Transverse colon (tissue), 4 donors: ENCODE measurements around the gene RNU1-3. TPM values are rescaled to one million over a fixed set of nuclear protein-coding genes. Genes with fewer than 3 reads are reported as not detected.
"Not testable (repeated sequence)": the region's sequence is repeated elsewhere in the genome, so short reads cannot be mapped to it uniquely, and the experiment has no call there.

Experiments used
- DNase-seq: peaks from one replicate; pipeline ENCODE4 v3.0.0-alpha.2; 2019
- H3K27ac ChIP-seq, 4 donors: fragments of 200-600 bp; sonication (generic); 2 replicates each; pipeline ENCODE4 v1.5.1; 2016 to 2018; ENCODE audit warnings: inconsistent platforms in 4 of 4
- H3K27me3 ChIP-seq: fragments of 200-600 bp; sonication (generic); 2 replicates; pipeline ENCODE4 v1.5.1; 2017; ENCODE audit warnings: inconsistent platforms
- H3K36me3 ChIP-seq, 4 donors: fragments of 200-600 bp; sonication (generic); 2 replicates each; pipeline ENCODE4 v1.5.1; 2017 to 2019; ENCODE audit warnings: inconsistent platforms in 4 of 4
- H3K4me1 ChIP-seq, 4 donors: fragments of 200-600 bp; sonication (generic); 2 replicates each; pipeline ENCODE4 v1.5.1; 2017 to 2020; ENCODE audit warnings: inconsistent platforms in 4 of 4
- H3K4me3 ChIP-seq, 4 donors: fragments of 200-600 bp; sonication (generic); 1 replicate in 1 of 4; 2 replicates in 3 of 4; pipeline versions ENCODE4 v1.5.1 to v1.6.1; 2017 to 2019; ENCODE audit warnings: inconsistent platforms in 4 of 4
- H3K9me3 ChIP-seq, 2 donors: fragments of 200-600 bp; sonication (generic); 2 replicates each; pipeline ENCODE4 v1.5.1; 2017 to 2019; ENCODE audit warnings: inconsistent platforms in 2 of 2
- EP300 ChIP-seq: sonication (generic); formaldehyde crosslinking; IDR thresholded peaks from one replicate; pipeline ENCODE4 v1.6.1; 2017; ENCODE audit warnings: antibody characterized with exemption, low read depth
- POLR2A ChIP-seq: fragments of 450-650 bp; IDR thresholded peaks from one replicate; pipeline ENCODE4 v1.6.1; 2016; ENCODE audit warnings: antibody characterized with exemption, mild to moderate bottlenecking, moderate library complexity
- POLR2AphosphoS5 ChIP-seq, 3 donors: sonication (generic); formaldehyde crosslinking; IDR thresholded peaks; one replicate each; pipeline ENCODE4 v1.6.1; 2016; ENCODE audit warnings: antibody characterized with exemption in 3 of 3
- WGBS, 2 donors: methylation state at CpG; one replicate each; pipeline ENCODE4 v1.1.5; 2018; ENCODE audit warnings: low coverage in 1 of 2; 5-methylcytosine and 5-hydroxymethylcytosine counted together
- in situ Hi-C, 4 donors: fragments of 200-750 bp; cut with MboI; loops; one replicate each; pipeline versions ENCODE4 v1.15.0 to v1.15.1; 2017; ENCODE audit warnings: low sequenced_read_pairs in 3 of 4, low pct_ligation_motif_present in 1 of 4, low pct_unique_long_range_greater_than_20kb in 1 of 4
- intact Hi-C: fragments of 100-400 bp; cut with DNase I; formaldehyde crosslinking; loops from one replicate; pipeline ENCODE4 v1.15.1; 2023; ENCODE audit warnings: low total_unique reads
- total RNA-seq, 4 donors: library from RNA; depleted of rRNA; stranded (reverse); fragments of >200 nt; gene quantifications; one replicate each; pipeline ENCODE4 v1.1.0, GENCODE V29; 2016
- TF ChIP-seq, protein P1 (sequence below), 5 experiments: fragments of 200-600 bp in 3 of 5; fragments of 450-650 bp in 2 of 5; sonication (generic) in 3 of 5; IDR thresholded peaks; 1 replicate in 2 of 5; 2 replicates in 3 of 5; pipeline ENCODE4 v1.5.1; 2016 to 2017; ENCODE audit warnings: antibody characterized with exemption in 5 of 5, inconsistent platforms in 3 of 5, mild to moderate bottlenecking in 2 of 5, moderate library complexity in 1 of 5

The RNU1-3 gene
- total RNA-seq, 4 donors from 2014 or later = under 0.01 TPM; not detected in 1

DNA sequence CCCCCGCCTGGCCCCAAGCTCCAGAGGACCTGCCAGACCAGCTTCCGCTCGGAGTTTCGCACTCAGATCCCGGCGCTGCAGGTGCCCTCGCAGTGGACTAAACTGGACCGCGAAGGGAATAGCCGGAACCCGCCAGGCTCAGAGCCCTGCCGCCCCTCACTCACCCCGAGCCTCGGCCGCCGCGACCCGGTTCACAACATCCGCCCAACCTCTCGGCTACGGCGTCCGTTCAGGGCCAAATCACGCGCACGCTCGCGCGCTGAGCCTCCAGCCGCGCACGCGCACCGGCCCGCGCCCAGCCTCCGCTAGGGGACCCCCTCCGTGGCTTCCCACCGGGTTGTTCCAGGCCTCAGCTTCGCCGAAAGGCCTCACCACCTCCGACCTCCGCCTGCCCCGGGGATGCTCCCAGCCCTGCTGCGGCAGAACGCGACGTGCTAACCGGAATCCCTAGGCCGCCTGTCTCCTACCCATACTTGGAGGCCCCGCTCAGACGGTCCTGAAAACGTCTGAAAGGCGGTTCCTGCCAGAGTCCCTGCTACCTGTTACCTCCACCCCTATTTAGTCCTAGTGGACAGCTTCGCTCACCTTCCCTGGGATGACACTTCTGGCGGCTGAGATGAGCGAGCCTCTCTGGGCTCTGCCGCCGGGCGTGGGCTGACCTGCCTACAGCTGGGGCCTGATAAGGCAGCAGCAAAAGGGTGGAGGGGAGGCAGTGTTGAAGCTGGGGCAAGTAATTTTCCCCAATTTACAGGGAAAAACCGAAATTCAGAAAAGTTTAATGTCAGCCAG is 22.1 kb downstream of the RNU1-3 start:
- peak overlapping the region; percentile 42 to 64 (median 54) for H3K4me3 ChIP-seq
- H3K27me3 ChIP-seq, intact Hi-C loops, in situ Hi-C loops, H3K9me3 ChIP-seq, H3K36me3 ChIP-seq: not testable (repeated sequence)
- H3K4me1 ChIP-seq = peaks cover 27 to 34% (median 31%) of the 10 kb centered on the region in 4 donors
- peak overlapping the region; percentile 74 to 82 (median 80) for H3K27ac ChIP-seq
- peak; percentile 35 for TF ChIP-seq POLR2A
- TF ChIP-seq POLR2AphosphoS5 (IDR thresholded peaks at IDR 0.05) = peak; percentile 68 to 94 (median 79)
- TF ChIP-seq, protein P1, sequence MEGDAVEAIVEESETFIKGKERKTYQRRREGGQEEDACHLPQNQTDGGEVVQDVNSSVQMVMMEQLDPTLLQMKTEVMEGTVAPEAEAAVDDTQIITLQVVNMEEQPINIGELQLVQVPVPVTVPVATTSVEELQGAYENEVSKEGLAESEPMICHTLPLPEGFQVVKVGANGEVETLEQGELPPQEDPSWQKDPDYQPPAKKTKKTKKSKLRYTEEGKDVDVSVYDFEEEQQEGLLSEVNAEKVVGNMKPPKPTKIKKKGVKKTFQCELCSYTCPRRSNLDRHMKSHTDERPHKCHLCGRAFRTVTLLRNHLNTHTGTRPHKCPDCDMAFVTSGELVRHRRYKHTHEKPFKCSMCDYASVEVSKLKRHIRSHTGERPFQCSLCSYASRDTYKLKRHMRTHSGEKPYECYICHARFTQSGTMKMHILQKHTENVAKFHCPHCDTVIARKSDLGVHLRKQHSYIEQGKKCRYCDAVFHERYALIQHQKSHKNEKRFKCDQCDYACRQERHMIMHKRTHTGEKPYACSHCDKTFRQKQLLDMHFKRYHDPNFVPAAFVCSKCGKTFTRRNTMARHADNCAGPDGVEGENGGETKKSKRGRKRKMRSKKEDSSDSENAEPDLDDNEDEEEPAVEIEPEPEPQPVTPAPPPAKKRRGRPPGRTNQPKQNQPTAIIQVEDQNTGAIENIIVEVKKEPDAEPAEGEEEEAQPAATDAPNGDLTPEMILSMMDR (IDR thresholded peaks at IDR 0.05) = peak in 3 of 5 experiments; percentile 37 to 63 (median 54)
- peak; percentile 99 for DNase-seq
- WGBS, 2 donors = 0 to 7% methylated on average over 1 to 61 of the region's 61 CpGs

DNA sequence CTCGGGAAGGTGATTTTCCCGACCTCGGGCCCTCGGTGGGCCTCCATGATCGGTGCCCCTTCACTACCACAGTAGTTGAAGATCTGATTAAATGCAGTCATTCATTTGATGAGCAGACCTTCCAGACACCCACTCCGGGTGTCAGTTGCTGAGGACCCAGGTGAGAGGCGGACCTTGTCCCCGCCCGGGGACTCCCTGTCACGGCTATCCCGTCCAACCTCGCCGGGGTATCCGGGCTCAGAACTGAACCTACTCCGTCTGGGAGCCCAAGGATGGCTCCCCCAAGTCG is 22.6 kb downstream of the RNU1-3 start:
- Histone ChIP-seq H3K36me3 (no peaks in the 10 kb centered on the region), H3K9me3 (no peaks in the 10 kb centered on the region), H3K27me3 (peaks cover 6% of the 10 kb centered on the region), H3K4me3 (peak overlapping the region; percentile 42 to 64 (median 54)), H3K4me1 (peaks cover 27 to 34% (median 31%) of the 10 kb centered on the region in 4 donors), H3K27ac (peak overlapping the region; percentile 74 to 82 (median 80))
- no peak for DNase-seq
- TF ChIP-seq POLR2A (no peak), POLR2AphosphoS5 (IDR thresholded peaks at IDR 0.05) (no peak), EP300 (no peak)
- TF ChIP-seq, protein P1 (IDR thresholded peaks at IDR 0.05) = no peak
- WGBS, 2 donors = 0 to 3% methylated on average over 3 to 16 of the region's 16 CpGs
- intact Hi-C loops (no loop called here), in situ Hi-C loops (no loop called here)

DNA sequence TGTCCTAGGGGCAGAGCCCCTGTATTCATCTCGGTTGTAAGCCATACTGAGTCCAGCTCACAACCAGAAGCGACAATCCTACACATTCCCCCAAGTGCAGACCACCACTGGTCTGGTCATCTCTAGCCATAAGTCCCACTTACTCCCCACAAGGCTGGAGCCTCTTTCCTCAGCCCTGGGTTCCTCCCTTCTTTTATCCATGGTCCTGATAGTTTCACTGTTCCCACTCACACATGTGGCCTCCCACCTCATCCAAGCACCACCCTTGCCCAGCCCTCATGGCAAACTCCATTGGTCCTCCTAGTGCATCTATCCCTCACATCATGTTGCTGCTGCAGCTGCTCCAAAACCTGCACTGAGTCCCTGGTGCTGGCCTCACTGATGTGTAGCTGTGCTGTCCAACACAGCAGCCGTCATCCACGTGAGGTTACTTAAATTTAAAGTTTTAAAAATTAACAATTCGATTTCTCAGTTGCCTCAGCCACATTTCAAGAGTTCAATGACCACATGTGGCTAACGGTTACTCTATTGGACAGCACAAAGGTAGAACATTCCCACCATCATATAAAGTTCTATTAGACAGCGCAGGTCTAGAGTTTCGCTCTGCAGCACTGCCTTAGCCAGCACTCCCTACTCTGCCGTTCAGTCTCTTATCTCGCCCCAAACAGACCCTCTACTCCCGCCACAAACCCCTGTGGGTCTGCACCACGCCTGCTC is 23.1 kb downstream of the RNU1-3 start:
- Histone ChIP-seq H3K4me3 (peak overlapping the region; percentile 42 to 64 (median 54)), H3K4me1 (peaks cover 27 to 34% (median 31%) of the 10 kb centered on the region in 4 donors), H3K27ac (peak overlapping the region; percentile 74 to 82 (median 80))
- peak; percentile 28 for DNase-seq
- H3K36me3 ChIP-seq, in situ Hi-C loops, H3K9me3 ChIP-seq, H3K27me3 ChIP-seq, intact Hi-C loops: not testable (repeated sequence)
- WGBS, 2 donors = 6 to 21% methylated on average over 10 to 12 of the region's 12 CpGs

DNA sequence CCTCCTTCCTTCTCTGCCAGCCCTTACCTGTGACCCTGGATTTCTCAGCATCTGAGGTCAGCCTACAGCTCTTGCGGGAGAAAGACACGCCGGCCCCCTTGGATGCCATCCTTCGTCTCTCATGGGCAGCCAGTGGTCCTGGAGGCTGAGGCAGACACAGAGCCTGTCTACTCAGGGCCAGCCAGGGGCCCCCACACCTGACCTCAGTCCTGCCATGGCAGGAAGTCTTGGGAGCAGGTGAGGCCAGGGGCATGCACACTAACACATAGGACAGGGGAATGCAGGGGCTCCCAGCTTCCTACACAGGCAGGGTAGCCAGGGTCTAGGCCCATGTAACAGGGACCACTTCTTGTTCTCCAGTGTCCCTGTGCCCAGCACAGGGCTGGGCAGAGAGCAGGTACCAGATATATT is 23.7 kb downstream of the RNU1-3 start:
- H3K27me3 ChIP-seq, in situ Hi-C loops, intact Hi-C loops, H3K36me3 ChIP-seq, H3K9me3 ChIP-seq: not testable (repeated sequence)
- peak; percentile 44 for DNase-seq
- WGBS, 2 donors = 92 to 100% methylated on average over 1 to 4 of the region's 4 CpGs
- peak overlapping the region; percentile 45 to 66 (median 59) for H3K27ac ChIP-seq
- H3K4me1 ChIP-seq = peaks cover 27 to 34% (median 31%) of the 10 kb centered on the region in 4 donors
- peak overlapping the region in 1 of 4 donors; percentile 62 for H3K4me3 ChIP-seq
